HG02885 (cell line): ENCODE measurements around the gene DNAJC5G.
A peak's percentile ranks its signal among the peaks of the same experiment; 100 is the strongest.
"Not testable (repeated sequence)": the region's sequence is repeated elsewhere in the genome, so short reads cannot be mapped to it uniquely, and the experiment has no call there.

Experiments
- ATAC-seq: cut with Tn5 transposase; IDR thresholded peaks from one replicate; pipeline ENCODE4 v1.9.1; 2021; ENCODE audit warnings: mild to moderate bottlenecking; ENCODE audit not compliant: unreplicated experiment, poor library complexity

DNAJC5G gene

DNA sequence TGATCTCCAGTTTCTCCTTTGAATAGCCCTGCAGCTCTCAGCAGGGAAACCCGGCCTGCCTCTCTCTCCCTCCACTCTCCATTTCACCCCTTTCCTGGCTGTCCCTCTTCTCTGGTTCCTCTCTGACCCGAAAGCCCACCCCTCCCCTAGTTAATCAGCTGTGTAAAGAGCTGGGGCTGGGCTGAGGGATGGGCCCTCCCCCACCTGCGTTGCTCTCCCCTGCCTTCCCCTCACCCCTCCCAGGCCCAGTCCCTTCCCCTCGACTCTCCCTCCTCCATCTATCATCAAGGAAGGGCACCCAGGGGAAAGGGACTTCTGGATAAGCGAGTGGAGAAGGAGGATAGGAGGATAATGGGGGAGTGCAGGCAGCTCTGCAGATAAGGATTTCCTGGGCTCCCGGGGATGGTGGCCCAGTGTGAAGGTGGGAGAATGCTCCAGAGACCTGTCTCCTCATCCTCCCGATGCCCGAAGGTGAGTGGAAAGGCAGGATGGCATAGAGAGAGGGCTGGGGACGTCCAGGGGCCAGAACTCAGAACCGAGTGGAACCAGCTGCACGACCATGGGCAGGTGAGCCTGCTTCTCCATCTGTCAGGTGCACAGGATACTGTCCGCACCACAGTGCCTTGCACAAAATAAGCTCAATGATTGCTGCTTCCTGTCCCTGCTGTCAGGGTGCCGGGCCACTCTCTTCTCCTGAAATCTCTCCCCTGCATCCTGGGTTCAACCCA lies 24.4 kb upstream of the DNAJC5G start:
- ATAC-seq: no peak

DNA sequence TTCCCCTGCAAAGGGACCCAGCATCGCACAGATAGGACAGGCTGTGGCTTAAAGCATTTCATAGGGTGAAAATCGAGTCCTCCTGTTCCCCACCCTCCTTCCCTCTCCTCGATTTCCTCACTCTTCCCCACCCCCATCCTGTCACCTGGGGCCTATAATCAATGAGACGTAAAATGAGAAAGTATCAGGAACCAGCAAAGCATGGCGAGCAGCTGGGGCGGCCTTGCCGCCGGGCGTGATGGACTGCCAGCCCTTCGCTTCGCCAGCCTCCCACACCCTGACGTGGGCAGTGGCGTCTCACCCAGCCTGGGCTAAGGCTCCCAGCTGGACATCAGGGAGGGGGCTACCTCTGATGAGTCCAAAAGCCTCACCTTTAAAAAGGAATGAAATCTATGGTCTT lies 23.5 kb upstream of the DNAJC5G start:
- no peak for ATAC-seq

DNA sequence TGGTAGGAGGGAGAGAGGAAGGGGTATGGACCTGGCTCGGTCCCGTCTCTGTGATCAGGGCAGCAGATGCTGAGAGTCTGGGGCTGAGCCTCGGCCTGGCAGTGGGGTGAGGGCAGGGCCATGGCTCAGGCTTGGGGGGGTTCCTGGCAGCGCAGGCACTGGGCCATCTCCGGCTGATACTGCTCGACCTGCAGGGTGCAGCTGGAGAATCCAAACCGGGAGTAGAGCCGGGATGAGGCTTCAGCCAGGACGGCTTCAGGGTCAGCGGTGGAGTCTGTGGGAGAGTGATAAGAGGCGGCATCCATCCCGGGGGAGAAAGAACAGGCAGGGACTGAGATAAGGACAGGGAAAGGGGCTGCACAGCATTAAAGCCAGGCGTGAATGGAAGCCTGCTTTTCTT lies 20.0 kb upstream of the DNAJC5G start:
- ATAC-seq: no peak

DNA sequence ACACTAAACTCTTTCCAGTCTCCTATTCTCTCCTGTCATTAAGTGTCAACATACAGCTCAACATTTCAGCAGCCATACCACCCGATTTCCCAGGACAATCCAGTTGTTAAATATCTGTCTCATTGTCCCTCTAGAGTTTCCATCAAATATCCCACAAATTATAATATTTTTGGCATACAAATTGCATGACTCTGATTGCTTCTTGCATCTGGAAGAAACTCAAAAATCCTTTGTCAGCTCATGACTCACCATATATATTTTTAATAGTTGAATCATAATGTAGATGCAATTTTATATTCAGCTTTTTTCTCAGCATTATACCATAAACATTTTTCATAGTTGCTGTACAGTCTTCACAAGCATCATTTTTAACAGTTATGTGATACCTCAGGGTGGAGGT lies 19.6 kb upstream of the DNAJC5G start:
- no peak for ATAC-seq

DNA sequence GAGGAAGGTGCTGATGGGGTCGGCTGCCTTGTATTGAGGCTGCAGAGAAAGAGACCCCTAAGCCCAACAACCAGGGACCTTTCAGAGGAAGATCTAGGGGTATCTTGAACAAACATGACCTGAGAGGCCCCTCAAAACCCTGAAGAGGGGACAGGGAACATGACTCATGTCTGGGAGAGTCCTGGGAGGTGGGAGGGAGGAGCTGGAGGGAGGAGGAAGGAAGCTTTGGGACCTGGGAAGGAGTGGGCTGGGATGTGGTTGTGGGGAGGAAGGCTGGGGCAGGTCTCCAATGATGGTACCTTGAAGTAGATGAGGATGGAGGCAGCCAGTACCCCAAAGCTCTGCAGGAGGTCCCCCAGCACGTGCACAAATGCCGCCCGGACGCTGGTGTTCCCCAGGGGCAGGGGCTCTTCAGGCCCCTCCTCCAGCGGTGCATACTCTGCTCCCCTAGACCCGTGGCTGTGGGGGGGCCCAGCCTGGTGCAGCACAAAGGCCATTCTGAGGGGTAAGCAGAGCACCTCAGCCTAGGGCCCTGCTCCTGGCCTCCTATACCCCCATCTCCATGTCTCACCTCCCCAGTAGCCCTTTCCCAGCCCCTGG lies 18.3 kb upstream of the DNAJC5G start:
- no peak for ATAC-seq

DNA sequence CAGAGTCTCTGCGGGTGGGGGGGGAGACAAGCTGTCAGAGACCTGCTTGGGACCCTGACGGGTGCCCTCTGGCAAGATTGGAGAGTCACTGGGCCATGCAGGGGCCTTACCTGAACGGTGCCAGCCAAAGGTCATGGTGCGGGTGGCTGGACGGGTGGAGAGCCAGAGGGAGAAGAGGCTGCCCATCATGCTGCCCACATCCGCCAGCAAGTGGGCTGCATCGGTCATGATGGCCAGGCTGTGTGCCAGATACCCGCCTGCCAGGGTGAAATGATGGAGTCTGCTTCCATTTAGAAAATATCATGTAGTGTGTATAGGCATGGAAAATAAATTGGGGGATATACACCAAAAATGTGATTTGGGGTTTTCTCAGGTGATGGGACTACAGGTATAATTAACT lies 17.2 kb upstream of the DNAJC5G start:
- ATAC-seq: no peak

DNA sequence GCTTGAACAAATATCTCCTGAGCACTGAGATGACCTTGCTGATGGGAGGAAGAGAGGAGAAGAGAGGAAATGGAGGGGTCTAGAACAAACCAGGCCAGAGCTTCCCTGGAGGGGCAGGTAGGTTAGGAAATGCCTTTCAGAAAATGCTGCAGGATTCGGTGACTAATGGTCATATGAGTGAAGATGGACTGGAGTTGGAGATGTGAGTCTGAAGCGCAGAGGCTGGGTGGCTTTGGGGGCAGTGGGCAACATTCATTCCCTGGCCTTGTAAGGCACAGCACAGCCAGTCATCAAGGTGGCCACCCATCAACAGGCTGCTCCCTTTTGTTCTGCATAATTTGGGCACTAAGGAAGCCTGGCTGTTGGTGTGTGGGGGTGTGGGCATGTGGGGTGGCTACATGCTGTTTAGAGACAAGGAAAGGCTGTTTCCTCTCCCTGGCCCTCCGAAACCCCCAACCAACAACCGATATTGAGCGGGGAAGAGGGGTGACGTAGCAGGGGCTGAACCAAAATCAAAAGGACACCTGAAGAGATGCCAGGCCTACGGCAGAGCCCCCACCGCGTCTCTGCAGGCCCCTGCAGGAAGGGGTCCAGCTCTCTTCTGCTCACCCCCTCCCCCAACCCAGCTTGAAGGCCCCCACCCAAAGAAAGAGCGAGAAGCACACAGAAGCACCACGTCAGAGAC lies 13.8 kb upstream of the DNAJC5G start:
- ATAC-seq: no peak

DNA sequence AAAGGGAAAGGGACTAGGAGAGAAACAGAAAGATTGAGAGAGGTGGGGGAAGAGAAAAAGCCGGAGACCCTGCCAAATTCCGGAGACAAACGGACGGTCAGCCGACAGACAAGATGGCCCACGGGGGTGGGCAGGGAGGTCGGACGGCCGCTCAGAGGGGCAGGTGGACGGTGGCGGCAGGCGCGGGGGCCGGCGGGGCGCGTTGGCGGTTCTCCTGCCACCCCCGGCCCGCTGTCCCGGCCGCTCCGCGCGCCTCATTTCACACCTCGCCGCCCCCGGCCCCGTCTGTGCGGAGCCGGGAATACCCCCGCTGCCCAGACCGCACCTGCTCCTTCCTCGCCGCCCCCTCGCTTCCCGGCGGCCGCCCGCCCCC lies 13.3 kb upstream of the DNAJC5G start:
- no peak for ATAC-seq

DNA sequence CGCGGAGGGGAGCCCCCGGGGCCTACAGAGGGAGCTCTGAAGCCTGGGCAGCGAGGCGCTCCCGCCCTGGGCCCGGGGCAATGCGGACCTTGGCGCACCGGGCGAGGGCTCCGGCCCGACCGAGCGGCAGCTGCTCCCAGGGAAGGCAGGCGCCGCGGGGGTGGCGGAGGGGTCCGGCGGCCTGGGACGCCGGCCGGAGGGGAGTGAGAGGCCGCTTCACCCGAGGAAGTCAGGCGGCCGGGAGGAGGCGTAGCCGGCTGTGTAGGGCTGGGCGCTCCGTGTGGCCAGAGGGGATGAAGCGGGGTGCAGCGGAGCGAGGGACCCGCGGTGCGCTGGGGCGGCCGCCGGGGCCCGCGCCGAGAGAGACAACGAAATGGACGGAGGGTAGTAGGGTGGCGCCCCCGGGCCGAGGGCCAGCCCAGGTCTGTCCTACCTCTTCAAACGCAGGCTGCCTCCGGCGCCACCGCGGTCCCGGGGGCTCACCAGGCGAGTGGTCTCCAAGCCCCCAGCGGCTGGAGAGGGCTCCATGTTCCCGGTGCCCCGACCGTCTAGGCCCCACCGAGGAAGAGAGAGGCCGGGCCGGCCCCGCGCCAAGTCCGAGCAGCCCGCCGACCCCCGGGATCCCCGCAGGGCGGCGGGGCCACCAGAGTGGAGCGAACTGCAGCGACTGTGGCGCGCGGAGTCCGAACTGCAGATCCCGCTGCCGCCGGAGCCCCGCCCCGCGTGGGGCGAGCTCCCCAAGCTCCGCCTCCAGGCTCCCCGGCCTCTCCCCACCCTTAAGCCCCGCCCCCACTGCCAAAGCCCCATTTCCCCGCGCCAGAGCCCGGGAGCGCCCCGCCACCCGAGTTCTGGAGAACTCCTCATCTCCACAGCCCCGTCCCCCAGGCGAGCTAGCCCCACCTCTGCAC lies 12.6 kb upstream of the DNAJC5G start, which contains the start of gene SLC30A3:
TSS of gene SLC30A3 (minus strand) at position 669 of the 908 bp plus-strand sequence. CDS start at position 528, 141 bp downstream.
- peak; percentile 65 for ATAC-seq

DNA sequence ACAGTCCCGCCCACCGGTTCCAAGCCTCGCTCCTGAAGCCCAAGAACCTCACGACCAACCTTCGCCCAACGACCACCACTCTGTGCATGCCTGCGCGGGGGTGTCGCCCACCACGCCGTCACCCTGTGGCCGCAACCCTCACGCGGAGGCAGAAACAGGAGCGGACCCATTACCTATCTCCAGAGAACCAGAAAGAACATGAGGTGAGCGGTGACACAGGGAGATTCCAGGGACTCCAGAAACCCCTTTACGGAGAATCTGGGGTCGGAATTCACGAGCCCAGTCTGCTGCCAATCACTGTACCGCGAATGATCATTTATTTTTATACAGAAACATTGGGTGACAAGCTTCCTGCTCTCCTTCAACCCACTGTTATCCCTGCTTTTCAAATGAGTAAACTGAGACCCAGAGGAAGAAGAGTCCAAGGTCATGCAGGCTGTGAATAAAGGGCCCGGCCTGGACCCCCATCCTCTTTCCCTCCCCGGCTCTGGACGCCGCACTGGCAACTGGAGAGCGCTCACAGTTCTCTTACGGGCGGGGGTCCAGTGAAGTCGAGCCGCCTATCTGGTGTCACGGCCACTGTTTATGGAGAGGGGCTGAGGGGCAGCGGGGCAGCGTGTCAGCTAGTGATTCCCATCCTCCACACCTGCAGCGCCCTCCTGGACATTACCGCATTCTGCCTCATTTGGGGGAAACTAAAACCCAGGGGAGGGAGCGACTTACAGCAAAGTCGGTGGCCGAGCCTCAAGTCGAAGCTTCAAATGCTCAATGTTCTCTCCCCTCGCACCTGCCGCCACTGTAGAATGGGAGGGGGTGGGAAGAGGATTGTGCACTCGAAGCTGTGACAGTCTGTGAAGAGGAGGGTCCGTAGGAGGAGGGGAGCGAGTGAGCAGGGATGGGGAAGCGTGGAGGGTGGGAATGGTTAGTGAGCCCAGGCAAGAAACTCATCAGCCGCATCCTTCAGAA lies 11.7 kb upstream of the DNAJC5G start:
- ATAC-seq: no peak

DNA sequence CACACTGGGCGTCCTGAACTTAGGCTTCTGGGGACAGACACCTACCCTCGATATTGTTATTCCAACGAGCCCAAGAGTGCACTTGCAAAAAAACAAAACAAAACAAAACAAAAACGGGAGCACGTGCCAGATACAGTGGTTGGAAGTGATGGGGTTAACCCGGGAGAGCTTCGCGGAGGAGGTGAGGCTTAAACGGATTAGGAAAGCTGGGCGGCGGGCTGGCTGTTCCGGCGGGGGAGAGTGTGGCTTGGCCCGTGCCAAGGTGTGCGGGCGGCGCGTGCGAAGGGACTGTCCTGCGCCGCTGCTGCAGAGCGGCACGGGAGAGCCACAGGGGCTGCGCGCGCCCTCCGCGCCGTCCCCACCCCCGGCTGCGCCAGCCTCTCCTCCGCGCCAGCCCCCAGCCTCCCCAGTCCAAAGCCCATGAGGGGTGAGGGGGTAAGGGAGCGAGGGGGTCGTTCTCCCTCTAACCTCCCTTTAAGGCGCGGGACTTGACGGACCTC lies 10.9 kb upstream of the DNAJC5G start:
- ATAC-seq: no peak

DNA sequence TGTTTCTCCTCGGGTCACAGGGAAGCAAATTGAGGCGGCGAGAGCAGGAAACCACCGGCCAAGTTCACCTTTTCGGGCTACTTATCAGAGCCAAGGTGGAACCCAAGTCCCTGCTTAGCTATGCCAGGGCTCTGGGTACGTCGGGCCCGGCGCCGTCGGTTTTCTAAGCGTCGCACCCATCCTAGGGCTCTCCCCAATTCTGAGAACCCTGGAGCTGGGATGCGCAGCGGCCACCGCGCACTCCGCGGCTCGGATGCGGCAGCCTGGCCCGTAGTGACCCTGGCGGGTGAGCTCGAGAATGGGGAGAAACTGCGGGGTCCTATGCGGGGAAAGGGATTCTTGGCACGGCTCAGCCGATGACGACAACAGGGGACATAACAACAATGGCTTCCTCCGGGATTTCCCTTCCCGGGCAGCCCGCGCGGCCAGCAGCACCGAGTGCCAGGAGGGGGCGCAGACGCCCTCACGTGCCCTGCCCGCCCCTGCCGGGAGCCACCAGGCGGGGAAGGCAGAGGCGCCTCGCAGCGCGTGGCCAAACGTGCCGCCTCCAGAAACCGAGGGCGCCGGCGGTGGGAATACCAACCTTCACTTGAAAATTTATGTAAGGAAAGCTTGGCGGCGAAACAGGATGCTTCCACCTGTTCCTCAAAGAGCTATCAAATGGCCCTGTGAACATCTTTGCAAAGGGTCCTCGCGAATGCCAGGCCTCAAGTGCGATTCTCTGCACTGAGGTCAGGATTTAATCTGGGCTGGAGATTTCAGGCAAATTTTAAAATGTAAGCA lies 10.3 kb upstream of the DNAJC5G start:
- ATAC-seq: no peak

DNA sequence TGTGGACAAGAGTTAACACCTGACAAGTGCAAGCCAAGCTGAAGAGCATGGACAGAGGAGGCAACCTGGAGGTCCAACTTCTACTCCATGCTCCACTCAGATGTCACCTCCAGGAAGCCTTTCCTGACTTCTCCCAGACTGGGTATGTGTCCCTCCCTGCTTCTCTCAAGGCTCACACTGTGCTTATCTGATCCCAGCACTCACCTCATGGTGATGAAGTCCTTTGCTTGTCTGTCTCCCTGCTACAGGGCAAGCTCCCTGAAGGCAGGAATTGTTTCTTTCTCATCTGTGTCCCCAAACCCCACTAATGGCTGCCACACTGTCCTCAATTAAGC lies 9.7 kb upstream of the DNAJC5G start:
- no peak for ATAC-seq

DNA sequence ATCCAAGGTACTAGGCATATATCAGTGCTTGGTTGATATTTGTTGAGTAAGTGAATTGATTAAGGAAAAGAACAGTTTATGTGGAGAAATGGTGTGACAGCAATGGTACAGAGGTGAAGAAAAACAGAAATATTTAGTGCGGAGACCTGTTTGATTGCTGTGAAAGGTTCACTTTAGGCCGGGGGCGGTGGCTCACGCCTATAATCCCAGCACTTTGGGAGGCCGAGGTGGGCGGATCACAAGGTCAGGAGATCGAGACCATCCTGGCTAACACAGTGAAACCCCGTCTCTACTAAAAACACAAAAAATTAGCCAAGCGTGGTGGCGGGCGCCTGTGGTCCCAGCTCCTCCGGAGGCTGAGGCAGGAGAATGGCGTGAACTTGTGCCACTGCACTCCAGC lies 6.9 kb upstream of the DNAJC5G start:
- ATAC-seq: not testable (repeated sequence)

DNA sequence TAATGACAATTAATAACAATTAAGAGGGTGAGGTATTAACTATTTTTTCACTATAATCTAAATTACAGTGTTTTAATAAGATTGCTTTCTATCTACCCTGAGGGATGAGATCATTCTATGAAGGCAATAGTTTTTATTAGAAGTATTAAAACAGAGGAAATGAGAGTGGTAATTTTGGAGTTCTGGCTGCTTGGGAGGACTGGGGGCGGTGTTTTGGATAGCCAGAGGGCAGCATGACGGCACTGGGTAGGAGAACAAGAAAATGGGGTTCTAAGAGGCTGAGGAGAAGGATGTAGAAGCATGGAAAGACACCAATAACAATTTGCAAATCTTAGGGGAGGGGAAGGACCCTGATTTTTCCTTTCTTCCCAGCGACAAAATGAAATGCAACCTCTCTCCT lies 5.1 kb upstream of the DNAJC5G start:
- no peak for ATAC-seq

DNA sequence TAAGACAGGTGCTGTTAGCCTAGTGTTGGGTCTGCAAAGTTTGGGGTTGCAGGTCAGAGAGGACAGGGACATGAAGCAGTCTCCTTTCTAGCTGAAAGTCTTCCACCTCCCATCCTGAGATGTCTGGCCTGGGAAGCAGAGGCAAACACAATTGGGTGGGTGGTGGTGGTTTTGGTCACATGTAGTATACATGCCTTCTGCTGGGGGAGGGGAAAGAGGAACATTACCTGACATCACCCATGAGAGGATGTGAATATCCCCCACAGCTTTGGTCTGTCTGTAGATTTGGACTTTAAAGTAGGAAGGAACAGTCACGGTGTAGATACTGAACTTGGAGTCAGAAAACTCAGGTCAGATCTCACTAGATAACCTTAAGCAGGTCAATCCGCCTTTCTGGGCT lies 4.6 kb upstream of the DNAJC5G start:
- no peak for ATAC-seq

DNA sequence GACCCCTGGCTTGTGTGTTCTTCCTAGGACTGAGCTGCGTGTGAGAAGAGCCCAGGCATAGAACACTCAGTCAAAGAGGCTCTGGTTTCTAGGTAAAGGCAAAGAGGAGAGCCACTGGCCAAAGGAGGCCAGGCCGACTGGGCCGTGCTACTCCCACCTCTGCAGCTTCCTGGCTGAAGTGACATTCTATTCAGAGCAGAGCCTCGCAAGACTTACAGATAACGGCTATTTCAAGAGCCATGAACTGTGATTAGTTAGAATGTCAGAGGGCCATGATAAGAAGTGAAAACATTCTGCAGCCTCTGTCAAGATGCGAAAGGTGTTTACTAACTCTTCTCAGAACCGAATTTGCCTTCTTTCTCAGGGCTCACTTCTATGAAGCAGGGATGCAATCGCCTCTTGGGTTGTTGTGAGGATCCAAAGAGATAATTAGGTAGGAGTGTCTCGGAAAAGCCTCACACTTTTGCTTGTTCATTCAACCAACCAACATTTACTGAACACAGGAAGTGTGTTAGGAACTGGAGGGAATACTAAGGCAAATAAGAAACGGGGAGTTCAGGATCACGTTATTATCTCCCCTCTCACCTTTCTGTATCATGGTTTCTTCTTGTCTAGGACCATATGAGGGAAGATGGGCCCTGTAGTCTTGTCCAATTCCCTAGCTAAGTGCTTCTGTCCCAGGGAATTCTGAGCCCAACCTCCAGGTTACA lies 3.4 kb upstream of the DNAJC5G start:
- ATAC-seq: no peak
